Measurements from ENCODE around the gene CCDC112.
"Not testable (repeated sequence)": the region's sequence is repeated elsewhere in the genome, so short reads cannot be mapped to it uniquely, and the experiment has no call there.

CCDC112 gene

GRCh38 chr5:115296124-115297022 lies at the start of gene CCDC112:
Gene CCDC112, minus strand, starts transcription at chr5:115296654. Its CDS starts 111 bp downstream, at chr5:115296543.
- peak; percentile 65 to 74 for DNase-seq (ENCODE audit: low read depth in 2 of 2)

- no peak for DNase-seq (ENCODE audit: low read depth in 2 of 2)
Observed at GRCh38 chr5:115345344-115345743, 48.9 kb upstream of the CCDC112 start.

- no peak for DNase-seq (ENCODE audit: low read depth in 2 of 2)
Observed at GRCh38 chr5:115343855-115344254, 47.4 kb upstream of the CCDC112 start.

- no peak for DNase-seq (ENCODE audit: low read depth in 2 of 2)
Observed at GRCh38 chr5:115342590-115343377, 46.3 kb upstream of the CCDC112 start.

- no peak for DNase-seq (ENCODE audit: low read depth in 2 of 2)
Observed at GRCh38 chr5:115341745-115342144, 45.3 kb upstream of the CCDC112 start.

- DNase-seq (ENCODE audit: low read depth in 2 of 2): no peak
Observed at GRCh38 chr5:115338851-115339250, 42.4 kb upstream of the CCDC112 start.

GRCh38 chr5:115337882-115338281 lies 41.4 kb upstream of the CCDC112 start:
- no peak for DNase-seq (ENCODE audit: low read depth in 2 of 2)

GRCh38 chr5:115336964-115337363 lies 40.5 kb upstream of the CCDC112 start:
- no peak for DNase-seq (ENCODE audit: low read depth in 2 of 2)

- DNase-seq (ENCODE audit: low read depth in 2 of 2): no peak
Observed at GRCh38 chr5:115336201-115336720, 39.8 kb upstream of the CCDC112 start.

GRCh38 chr5:115335301-115335700 lies 38.8 kb upstream of the CCDC112 start:
- DNase-seq (ENCODE audit: low read depth in 2 of 2): no peak

GRCh38 chr5:115333164-115333563 lies 36.7 kb upstream of the CCDC112 start:
- DNase-seq (ENCODE audit: low read depth in 2 of 2): no peak

GRCh38 chr5:115330830-115331229 lies 34.4 kb upstream of the CCDC112 start:
- DNase-seq (ENCODE audit: low read depth in 2 of 2): no peak

GRCh38 chr5:115329475-115329874 lies 33.0 kb upstream of the CCDC112 start:
- DNase-seq (ENCODE audit: low read depth in 2 of 2): no peak

GRCh38 chr5:115328617-115329274 lies 32.3 kb upstream of the CCDC112 start:
- not testable (repeated sequence) for DNase-seq (ENCODE audit: low read depth in 2 of 2)

- DNase-seq (ENCODE audit: low read depth in 2 of 2): no peak
Observed at GRCh38 chr5:115325296-115325959, 29.0 kb upstream of the CCDC112 start.

GRCh38 chr5:115324021-115324420 lies 27.6 kb upstream of the CCDC112 start:
- no peak for DNase-seq (ENCODE audit: low read depth in 2 of 2)

- DNase-seq (ENCODE audit: low read depth in 2 of 2): no peak
Observed at GRCh38 chr5:115322729-115323128, 26.3 kb upstream of the CCDC112 start.

- no peak for DNase-seq (ENCODE audit: low read depth in 2 of 2)
Observed at GRCh38 chr5:115321309-115321708, 24.9 kb upstream of the CCDC112 start.

GRCh38 chr5:115320515-115320914 lies 24.1 kb upstream of the CCDC112 start:
- no peak for DNase-seq (ENCODE audit: low read depth in 2 of 2)

- DNase-seq (ENCODE audit: low read depth in 2 of 2): no peak
Observed at GRCh38 chr5:115320006-115320405, 23.6 kb upstream of the CCDC112 start.

GRCh38 chr5:115319007-115319406 lies 22.6 kb upstream of the CCDC112 start:
- no peak for DNase-seq (ENCODE audit: low read depth in 2 of 2)
